ENCODE measurements around the gene IL34.
A peak's percentile ranks its signal among the peaks of the same experiment; 100 is the strongest.
"Not testable (repeated sequence)": the region's sequence is repeated elsewhere in the genome, so short reads cannot be mapped to it uniquely, and the experiment has no call there.

The IL34 gene

DNA sequence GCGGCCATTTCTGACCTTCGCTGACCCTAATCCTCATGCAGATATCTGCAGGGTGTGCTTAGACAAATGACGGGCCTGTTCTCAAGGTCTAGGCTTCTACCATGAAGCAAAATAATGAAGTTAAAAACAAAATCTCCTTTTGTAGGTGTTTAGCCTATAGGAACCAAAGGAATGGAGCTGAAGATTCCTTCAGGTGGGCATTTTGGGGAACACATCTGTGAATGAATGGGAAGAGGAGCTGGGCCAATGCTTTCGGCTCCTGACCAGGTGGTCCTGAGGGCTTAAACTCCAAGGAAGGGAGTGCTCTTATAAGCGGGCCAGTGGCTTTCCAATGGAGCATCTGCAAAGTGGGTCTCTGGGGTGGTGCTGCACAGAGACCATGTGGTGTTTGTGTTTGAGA is 14.1 kb upstream of the IL34 start:
- no peak for DNase-seq

DNA sequence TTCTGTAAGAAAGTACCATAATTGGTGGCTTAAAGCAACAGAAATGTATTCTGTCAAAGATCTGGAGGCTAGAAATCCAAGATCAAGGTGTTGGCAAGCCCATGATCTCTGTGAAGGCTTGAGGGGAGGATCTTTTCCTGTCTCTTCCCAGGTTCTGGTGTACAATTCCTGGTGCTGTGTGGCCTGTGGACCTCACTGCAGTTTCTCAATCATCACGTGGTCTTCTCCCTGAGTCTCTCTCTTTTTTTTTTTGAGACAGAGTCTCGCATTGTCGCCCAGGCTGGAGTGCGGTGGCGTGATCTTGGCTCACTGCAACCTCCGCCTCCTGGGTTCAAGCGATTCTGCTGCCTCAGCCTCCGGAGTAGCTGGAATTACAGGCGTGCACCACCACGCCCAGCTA is 12.7 kb upstream of the IL34 start:
- not testable (repeated sequence) for DNase-seq

DNA sequence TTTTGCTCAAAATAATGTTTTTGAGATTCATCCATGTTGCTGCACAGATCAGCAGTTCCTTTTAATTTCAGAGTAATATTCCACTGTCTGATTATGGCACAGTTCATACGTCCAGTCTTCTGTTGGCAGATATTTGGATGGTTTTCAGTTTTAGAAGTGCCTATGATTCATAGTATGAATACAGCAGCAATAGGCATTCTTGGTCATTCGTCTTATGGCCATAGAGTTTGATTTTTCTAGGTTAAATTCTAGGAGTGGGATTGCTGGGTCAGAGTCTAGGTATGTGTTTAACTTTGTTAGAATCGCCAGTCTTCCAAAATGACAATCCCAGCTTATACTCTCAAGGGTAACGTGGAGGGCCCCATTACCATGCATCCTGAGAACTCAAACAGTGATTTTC is 11.5 kb upstream of the IL34 start:
- DNase-seq: no peak

DNA sequence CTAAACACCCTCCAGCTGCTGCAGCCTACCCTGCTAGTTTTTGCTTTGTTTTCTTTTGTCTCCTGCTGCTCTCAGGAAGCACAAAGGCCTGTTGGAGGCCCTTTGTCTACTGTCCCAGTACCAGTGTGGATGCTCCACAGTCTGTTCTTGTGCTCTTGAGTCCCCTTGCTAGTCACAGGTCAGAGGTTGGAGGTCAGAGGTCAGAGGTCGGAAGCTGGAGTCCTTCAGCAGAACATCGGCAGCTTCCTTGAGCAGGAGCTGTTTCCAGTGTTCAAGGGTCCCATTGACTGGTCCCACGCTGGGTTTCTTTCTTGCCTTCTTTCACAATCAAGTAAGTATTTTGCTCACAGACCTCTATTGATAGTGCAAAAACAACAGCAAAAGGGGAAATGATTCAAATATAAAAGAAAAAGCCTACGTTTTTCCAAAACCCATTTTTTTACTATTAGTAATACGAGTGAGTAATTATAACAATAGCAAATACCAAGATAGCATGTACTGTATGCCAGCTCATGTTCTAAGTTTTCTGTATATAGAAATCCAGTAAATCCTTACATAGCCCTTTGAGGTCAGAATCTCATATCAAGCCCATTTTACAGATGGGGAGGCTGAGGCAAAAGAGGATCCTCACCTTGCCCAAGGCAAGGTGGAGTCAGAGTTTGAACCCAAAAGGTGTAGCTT is 10.9 kb upstream of the IL34 start:
- no peak for DNase-seq

DNA sequence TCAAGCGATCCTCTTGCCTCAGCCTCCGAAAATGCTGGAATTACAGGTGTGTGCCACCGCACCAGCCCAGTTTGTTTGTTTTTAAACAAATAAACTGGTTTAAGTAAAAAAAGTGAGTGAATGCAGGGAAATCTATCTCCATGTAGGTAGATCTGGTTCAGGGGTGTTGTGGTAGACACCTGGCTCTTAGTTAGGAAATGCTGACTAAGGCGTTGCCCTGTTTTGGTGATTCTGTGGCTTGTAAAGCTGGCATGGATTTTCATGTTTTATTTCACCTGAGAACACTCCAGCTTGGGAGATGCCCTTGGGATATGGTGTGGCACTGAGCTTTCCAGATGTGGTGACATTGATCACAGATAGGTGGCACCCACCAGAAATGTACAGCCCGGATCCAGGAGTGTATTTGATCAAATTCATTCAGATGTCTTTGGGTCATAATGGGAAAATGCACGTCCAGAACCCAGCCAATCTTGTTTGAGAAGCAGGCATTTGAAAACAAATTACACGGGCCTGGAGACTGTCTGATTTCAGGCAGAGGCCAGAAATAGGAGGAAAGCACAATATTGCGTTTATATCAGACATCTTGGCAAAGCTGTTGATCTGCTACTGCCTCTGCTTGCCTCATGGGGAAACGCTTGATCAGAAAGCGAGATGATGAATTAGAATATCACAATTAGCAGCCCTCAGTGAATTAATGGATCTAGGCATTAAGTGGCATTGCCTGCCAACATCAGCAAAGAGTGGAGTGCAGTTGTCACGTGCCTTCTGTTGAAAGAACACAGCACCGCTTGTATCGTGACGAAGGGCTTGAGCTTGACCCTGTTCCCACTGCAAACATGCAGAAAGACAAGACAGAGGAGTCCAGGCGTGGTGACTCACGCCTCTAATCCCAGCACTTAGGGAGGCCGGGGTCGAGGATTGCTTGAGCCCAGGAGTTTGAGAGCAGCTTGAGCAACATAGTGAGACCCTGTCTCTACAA is 7.3 kb upstream of the IL34 start:
- no peak for DNase-seq

DNA sequence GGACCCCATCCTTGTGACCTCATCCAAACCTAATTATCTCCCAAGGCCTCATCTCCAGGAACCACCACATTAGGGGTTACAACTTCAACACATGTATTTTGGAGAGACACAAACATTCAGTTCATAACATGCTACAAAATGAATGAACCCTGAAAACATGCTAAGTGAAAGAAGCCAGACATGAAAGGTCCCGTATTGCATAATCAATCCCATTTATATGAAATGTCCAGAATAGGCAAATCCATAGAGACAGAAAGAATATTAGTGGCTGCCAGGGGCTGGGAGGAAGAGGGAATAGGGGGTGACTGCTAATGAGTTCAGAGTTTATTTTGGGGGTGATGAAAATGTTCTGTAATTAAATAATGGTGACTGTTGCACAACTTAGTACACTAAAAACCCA is 3.7 kb upstream of the IL34 start:
- DNase-seq: no peak

DNA sequence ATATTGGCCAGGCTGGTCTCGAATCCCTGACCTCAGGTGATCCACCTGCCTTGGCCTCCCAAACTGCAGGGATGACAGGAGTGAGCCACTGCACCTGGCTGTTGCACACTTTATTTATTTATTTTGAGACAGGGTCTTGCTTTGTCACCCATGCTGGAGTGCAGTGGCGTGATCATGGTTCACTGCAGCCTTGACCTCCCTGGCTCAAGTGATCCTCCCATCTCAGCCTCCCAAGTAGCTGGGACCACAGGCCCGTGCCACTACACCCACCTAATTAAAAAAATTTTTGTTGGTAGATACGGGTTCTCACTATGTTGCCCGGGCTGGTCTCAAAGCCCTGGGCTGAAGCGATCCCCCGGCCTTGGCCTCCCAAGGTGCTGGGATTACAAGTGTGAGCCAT is 3.1 kb upstream of the IL34 start:
- not testable (repeated sequence) for DNase-seq

DNA sequence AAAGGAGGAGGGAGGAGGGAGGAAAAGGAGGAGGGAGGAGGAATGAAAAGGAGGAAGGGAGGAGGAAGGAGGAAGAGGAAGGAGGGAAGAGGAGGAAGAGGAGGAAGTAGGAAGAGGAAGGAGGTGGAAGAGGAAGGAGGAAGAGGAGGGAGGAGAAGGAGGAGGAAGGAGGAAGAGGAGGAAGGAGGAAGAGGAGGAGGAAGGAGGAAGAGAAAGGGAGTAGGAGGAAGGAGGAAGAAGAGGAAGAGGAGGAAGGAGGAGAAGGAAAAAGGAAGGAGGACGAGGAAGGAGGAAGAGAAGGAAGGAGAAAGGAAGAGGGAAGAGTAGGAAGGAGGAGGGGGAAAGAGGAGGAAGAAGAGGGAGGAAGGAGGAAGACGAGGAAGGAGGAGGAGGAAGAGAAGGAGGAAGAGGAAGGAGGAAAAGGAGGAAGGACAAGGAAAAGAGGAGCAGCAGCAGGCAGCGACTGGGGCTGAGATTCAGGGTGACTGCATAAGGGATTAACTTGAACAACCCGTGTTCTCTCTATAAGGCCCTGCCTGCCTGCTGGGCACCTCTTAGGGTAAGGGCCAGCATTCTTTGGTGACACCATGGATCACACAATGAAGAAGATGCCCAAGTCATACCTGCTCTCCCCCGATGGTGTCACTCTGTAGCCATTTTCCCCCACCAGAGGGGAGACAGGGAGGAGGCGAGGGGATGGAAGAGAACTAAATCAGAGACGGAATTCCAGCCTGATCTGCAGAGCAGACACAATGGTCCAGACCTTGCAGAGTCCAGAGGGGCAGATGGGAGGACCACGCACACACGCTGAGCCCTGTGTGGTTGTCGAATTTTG is 1.4 kb upstream of the IL34 start:
- DNase-seq: no peak

DNA sequence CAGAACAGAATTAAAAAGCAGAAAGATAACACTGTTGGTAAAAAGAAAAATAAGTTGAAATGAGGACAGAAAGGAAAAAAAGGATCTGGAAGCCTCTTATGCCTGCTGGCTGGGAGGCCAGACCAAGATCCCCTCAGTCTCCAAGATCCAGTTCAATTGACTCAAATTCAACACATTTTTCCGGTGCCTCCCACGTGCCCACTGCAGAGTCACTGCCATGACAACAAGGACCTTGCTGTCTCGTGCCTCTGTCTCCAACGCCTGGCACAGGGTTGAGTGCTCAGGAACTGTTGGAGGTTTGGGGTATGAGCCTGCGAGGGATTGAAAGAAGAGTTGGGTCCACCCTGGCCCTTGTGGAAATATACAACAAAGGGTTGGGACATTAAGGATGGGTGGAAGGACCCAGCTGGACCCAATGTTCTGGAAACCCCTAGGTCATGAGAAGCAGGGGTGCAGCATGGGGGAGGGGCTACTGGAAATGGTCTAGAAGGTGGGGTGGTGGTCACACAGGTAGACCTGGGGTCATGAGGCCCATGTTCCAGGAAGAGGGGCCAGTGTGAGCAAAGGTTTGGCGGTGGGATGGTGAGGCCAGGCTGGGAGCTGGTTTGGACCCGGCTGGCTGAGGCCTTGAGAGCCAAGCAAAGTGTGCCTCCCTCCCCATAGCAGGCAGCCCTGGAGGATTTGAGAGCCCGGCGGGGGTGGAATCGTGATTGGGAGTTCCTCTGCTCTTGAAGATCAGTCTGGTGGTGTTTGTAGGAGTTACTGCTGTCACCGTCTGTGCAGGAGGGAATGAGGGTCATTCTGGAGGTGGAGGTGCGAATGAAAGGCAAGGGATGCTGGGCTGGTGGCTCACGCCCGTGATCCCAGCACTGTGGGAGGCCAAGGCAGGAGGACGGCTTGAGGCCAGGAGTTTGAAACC is 1.3 kb downstream of the IL34 start:
- DNase-seq: no peak

DNA sequence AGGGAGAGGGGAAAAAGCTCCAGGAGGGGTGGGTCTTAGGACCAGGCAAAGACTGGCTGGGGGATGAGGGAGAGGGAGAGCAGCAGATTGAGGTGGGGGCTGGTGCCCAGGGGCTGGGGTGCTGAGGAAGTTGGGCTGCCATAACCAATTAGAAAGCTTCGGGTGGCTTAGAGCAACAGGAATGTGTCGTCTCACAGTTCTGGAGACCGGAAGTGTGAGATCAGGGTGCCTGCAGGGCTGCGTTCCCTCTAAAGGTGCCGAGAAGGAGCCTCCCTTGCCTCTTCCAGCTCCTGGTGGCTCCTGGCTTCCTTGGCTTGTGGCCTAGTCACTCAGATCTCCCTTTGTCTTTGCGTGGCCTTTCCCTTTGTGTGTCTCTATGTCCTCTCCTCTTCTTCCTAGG is 2.2 kb downstream of the IL34 start:
- DNase-seq: no peak

DNA sequence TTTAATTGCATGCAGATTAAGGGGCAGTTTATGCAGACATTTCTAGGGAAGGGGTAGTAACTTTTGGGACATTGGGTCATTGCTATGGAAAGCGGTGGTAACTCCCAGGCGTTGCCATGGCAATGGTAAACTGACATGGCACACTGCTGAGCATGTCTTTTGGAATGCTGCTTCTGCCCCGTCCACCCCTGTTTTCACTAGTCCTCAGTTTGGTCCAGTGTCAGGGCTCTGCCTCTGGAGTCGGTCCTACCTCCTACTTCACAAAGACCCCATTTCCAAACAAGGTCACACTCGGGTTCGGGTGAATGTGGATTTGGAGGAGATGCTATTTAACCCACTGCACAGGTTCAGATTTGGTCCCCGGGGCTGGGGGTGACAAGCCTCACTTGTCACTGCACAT is 2.9 kb downstream of the IL34 start:
- DNase-seq: no peak

DNA sequence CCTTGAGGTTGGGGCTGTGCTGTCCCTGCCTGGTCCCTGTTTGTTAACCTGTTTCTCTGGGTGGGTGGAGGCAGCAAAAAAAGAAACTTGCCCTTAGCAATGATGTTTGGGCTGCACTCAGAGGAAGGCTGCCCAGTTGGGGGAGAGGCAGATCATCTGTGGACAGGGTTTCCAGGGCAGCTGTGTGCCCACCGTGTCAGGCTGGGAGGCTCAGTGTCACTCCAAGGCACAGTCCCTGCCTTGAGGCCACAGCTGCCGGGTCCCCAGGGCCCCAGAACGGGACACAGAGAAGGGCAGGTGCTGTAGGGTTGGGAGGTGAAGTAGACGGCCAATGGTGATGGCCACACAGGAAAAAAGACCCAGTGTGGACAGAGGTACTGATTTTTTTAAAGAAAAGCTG is 3.9 kb downstream of the IL34 start:
- no peak for DNase-seq

DNA sequence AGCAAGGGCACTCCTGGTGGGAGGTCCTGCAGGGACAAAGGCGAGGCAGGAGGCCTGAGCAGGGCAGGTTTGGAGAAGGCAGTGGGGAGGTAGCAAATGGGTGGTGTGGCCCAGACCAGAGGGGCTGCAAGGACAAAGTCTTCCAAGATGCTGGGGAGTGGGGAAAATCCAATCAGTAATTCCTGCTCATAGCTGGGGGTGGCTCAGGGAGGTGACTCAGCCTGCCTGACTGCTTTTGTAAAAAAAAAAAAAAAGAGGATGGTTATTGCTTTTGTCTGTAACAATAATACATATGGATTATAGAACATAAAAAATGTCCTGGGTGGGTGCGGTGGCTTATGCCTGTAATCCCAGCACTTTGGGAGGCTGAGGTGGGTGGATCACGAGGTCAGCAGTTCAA is 5.2 kb downstream of the IL34 start:
- no peak for DNase-seq

DNA sequence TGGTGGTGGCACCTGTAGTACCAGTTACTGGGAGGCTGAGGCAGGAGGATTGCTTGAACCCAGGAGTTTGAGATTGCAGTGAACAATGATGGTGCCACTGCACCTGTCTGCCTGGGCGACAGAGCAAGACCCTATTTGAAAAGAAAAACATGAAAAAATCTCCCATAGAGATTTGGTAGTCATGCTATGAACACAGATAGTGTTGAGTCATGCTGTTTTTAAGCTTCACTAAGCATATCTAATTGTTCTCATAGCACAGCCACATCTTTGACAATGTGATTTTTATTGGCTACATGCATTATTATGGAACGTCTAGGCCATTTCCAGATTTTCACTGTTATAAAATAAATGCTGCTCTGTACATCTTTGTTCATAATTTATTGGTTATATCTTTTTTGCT is 6.0 kb downstream of the IL34 start:
- no peak for DNase-seq

DNA sequence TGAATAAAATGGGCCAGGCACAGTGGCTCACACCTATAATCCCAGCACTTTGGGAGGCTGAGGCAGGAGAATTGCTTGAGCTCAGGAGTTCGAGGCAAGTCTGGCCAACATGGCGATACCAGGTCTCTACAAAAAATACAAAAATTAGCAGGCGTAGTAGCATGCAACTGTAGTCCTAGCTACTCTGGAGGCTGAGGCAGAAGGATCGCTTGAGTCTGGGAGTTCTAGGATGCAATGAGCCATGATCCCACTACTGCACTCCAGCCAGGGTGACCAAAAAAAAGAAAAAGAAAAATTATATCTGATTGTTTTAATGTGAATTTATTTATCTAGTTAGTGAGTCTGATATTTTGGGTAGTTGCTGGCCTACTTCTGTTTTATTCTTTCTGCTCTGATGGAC is 7.0 kb downstream of the IL34 start:
- no peak for DNase-seq

DNA sequence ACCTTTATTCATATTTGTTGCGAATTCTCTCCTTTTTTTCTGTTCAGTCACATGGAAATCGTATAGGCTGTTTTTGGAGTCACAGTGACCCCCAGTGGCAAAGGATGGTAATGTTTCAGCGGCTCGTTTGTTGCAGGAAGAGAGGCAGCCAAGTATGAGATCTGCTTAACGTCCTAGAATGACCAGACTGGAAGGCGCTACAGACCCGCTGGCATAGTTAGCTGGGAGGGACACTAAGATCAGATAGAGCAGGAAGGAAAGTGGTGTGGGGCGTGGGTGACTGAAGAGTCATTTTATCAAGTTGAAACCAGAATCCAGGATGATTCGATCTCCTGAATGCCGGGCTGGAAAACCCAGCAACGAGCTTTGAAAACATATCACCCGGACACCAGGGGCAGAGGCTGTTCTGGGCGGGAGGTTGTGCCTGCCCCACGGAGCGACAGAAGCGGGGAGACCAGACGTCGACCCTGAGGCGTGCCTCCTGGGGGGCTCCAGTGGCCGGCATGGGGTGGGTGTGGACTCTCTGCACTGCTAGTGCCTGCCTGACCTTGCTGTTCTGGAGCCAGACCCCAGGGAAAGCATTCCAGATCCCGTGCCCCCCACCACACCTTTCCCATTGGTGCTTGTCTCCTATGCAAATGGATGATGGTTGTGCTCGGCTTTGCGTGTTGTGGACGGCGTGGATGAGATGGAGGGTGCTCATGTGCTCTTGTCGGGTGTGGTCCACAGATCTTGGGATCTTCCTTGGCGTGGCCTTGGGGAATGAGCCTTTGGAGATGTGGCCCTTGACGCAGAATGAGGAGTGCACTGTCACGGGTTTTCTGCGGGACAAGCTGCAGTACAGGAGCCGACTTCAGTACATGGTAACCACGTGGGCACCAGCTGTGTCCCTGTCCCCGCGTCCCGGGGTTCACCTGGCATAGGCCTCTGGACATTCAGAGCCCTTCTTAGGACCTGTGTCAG is 7.7 kb downstream of the IL34 start:
- DNase-seq: peak; percentile 75 to 81

DNA sequence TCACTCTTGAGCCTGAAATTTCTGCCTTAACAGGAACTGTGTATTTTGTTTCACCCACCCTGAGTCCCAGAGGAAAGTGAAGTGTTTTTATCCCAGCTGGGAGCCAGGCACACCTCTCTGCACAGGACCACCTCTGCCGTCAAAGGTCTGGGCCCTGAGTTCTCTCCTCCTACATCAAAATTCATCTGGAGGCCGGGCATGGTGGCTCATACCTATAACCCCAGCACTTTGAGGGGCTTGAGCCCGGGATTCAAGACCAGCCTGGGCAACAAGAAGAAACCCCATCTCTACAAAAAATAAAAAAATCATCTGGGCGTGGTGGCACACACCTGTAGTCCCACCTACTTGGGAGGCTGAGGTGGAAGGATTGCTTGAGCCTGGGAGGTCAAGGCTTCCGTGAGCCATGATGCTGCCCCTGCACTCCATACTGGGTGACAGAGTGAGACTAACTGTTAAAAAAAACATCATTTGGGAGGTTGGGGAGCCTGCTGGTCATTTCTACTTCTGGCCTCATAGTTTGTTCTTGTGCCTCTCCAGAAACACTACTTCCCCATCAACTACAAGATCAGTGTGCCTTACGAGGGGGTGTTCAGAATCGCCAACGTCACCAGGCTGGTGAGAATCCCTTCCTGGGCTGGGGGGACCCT is 9.8 kb downstream of the IL34 start:
- DNase-seq: no peak

DNA sequence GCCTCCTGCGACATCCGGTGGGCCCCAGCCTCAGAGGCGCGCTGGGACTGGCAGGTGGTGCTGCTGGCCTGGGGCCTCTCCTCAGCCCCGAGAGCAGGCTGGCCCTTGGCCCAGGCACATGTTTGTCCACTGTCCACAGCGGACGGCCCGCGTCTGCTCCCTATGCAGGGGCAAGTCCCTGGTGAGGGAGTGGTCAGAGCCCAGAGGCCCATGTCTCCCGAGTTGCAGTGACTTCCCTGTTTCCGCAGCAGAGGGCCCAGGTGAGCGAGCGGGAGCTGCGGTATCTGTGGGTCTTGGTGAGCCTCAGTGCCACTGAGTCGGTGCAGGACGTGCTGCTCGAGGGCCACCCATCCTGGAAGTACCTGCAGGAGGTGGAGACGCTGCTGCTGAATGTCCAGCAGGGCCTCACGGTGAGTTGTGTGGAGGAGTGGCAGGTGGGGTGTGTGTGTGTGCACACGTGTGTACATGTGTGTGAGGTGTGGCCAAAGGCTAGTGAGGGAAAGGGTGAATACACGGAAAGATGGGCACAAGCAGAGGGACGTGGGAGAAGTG is 10.4 kb downstream of the IL34 start:
- no peak for DNase-seq

DNA sequence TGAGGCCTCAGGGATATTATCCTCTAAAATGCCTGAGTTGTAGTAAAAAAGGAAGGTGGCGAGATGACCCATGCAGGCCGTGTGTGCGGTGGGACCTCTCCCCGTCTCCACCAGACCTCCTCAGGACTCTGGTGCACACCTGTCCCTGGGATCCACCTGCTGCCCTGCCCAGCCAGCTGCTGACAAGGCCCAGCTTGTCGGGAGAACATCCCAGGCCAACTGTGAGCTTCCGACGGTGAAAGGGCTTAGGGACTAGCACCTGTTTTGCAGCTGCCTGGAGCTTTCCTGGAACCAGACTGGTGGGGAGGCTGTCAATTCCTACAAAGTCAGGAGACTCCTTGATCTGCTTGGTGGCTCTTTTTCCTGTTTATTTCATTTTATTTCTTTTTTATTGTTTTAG is 11.6 kb downstream of the IL34 start:
- no peak for DNase-seq

DNA sequence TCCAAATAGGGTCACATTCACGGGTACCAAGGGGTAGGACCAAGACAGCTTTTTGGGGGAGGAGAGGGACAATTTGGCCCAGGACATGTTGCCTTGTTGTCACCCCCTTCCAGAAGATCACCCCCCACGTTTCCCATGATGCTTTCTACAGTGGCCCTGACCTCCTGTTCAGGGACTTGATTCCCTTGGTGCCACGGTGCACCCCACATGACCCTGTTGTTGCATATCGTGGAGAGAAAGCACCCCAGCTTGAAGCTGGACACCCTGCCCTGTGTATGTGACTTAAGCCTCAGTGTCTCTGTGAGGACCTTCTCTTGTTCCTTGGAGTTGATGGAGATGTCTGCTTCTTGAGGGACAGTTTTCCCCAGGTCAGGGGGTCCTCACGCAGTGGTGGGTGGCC is 12.6 kb downstream of the IL34 start:
- no peak for DNase-seq

All from CD4-positive, alpha-beta T cell treated with Interleukin-4 for 1 hour (primary cell).